Measurements from ENCODE around the gene ATXN7L1.
"Not testable (repeated sequence)": the region's sequence is repeated elsewhere in the genome, so short reads cannot be mapped to it uniquely, and the experiment has no call there.

The ATXN7L1 gene

DNA sequence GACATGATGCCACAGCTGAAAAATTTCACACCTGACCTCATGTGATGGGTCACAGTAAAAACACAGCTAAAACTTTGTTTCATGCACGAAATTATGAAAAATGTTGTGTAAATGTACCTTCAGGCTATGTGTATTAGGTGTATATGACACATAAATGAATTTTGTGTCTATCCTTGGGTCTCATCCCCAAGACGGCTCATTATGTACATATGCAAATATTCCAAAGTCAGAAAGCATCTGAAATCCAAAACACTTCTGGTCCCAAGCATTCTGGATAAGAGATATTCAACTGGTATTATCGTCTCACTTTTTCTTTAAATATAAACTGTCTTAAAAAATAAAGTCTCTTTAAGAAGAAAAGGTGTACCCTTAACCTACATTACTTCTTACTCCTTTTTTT is 145.4 kb downstream of the ATXN7L1 start:
- DNase-seq: no peak

DNA sequence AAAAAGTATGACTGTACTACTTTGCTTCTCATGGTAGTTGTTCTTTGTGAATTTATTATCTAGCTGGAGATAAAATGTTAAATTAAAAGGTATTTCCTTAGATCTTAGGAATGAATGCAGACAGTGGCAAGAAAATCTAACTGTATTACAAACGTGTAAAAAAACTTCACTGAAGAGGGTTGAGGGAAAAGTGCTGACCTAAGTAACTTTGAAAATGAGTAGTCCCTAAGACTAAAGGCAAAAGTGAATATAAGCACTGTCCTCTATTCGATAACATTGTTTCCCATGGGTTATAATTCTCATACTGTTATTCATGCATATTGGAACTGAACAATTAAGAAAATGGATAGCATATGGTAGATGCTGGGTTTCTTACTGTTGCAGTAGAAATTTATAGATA is 148.4 kb downstream of the ATXN7L1 start:
- DNase-seq: no peak

DNA sequence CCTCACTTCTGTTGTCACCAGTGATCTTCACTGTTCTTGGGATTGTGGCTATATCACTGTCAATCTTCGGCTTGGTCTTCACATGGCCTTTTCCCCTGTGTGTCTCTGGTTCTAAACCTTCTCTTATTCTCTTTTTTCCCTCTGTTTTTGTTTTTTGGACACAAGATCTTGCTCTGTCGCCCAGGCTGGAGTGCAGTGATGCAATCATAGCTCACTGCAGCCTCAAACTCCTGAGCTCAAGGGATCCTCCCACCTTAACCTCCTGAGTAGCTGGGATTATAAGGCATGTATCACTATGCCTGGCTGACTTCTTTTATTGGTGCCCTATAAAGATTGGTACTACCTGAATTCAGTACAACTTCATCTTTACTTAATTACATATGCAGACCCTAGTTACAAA is 151.7 kb downstream of the ATXN7L1 start:
- DNase-seq: no peak

DNA sequence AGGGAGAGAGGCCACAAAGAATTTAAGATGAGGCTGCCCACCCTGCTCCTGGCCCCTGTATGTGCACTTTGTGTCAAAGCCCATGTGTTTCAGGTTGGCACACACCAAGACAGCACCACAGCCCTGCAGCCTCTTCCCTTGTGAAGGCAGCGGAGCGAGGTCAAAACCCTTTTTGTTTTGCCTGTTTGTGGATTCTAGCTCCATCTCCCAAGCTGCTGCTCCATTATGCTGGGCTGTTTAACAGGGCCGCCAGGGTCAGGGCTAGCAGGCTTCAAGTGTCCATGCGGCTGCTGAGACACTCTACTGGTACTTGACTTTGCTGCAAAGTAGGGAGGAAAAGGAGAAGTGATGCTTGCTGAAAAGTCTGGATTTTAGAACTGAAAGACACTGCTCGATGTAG is 152.8 kb downstream of the ATXN7L1 start:
- no peak for DNase-seq

DNA sequence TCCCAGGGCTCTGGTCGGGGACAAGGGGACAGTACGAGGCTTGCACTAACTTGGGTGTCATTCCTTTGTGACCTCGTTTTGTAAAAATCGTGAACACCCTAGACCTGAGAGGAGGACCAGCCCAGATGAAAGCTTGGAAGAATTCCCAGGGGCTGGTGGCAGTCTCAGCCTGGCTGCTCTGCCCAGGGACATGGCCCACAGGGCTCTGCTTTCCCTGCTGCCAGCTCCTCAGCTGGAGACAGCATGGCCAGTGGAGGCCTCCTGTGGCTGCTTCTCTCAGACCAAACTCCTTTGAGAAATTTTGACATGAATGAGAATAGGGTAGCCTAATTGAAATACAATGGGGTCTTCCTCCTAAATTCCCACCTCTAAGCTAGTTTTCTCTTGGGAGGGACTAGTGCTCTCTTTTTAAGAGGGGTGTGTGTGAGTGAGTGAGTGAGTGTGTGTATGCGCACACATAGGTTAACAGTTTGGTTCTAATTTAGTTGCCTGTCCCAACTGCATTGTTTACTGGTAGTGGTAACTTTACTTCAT is 154.8 kb downstream of the ATXN7L1 start:
- DNase-seq: no peak

DNA sequence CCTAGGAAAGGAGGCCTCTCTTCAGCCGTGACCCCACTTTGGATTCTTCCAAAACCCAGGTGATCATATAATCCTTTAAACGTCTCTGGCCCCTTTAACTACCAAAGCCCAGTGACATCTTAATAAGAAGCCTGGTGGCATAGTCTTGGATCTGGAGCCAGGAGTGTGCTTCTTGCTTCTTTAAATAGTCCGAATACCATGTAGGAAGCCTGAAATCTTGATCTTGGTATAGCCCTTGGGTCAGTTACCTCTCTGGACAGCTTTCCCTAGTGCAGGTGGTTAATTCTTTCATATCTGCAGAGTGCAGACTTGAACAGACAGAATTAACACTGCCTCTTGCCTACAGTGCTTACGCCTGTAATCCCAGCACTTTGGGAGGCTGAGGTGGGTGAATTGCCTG is 156.5 kb downstream of the ATXN7L1 start:
- no peak for DNase-seq

DNA sequence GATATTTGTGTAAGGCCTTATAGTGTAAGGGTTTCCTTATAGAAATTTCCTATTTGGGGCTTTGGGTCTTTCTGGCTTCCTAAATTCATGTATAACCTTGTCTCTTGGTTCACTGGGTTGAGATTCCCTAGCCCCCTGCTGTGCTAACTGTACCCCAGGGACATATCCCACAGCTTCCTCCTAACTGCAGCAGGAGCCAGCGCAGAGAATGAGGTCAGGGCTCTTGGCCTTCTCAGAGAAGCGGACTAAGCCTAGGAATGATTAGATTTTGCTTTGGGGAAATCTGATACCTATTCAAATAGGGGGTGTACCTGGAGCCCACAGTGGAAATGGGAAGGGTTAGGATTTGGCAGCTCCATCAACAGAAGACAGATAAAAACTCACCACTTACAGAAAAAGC is 157.0 kb downstream of the ATXN7L1 start:
- DNase-seq: no peak

DNA sequence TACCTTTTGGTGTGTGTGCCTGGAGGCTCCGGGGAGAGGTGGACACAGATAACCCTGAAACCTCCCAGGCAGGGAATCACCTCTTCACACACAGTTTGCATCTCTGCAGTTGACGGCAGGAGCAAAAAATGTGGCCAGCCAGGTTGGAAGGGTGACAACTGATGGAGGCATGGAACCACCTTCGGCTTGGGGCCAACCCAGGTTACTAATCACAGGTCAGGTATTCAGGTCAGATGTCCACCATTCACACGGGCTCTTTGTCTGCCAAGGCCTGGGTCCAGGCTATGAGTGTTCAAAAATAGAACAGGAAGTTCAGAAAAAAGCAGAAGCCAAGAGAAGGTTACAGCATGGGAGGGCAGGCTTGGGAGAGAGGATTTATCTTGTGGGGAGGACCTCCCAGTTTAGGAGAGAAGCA is 157.9 kb downstream of the ATXN7L1 start:
- DNase-seq: no peak

DNA sequence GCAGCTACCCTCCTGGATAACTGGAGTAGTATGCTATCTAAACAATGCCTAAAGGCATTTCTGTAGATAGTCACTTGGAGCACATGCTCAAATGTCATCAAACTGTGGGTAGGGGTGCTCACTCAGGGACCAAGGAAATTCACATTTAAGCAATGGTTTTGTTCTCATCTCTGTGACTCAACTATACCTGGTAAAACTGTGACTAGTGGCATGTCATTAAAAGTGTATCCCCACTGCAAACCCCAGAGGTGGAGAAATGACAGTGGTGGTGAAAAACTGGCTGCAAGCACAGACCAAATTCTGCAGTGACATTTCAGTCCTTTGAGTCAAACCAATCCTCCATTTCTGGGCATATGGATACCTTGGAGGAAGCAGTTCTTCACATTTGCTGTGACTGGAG is 160.9 kb downstream of the ATXN7L1 start:
- no peak for DNase-seq

DNA sequence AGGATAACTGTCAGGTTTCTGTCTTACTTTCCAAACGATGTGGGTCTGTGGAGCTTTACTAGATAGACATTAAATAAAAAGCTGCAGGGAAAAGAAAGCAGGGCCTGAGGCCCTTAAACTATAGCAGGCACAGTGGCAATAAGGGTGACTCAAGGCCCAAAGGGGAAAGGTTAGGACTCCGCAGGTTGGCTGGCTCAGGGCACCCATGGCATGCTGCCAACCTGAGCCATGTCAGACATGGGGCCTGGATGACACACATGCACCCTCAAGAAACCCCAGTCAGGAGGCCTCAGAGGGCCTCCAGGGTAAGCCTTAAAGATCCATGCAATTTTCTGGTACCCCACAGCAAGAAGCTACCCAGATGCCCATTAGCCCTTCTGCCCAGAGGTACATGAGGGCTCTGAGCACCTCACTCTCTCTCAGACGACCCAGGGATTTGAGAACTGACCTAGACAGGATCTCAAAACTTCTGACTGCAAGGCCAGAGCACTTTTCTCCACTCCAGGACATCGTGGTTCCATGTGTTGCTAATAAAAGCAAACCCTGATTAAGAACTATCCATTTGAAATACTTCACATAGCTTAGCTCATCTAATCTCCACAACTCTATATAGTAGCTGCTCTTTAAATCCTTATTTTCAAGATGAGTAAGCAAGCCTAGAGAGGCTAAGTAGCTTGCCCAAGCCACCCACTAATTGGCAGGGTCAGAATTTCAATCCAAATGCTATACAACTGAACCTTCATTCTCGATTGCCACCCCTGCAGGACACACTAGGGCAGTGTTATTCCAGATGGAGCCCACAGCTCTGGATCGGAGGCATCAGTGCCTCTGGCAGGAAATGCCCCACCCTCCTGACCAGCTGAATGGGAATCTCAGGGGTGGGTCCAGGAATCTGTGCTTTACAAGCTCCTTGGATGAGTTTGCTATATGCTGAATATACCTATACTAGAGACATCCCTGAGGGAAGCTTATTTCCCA is 162.6 kb downstream of the ATXN7L1 start:
- DNase-seq: no peak

DNA sequence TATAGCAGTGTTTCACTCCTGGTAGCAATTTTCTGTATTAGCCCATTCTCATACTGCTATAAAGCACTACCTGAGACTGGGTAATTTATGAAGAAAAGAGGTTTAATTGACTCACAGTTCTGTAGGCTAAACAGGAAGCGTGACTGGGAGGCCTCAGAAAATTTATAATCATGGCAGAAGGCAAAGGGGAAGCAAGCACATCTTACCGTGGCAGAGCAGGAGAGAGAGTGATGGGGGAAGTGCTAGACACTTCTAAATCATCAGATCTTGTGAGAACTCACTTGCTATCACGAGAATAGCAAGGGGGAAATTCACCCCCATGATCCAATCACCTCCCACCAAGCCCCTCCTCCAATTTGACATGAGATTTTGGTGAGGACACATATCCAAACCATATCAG is 163.5 kb downstream of the ATXN7L1 start:
- no peak for DNase-seq

DNA sequence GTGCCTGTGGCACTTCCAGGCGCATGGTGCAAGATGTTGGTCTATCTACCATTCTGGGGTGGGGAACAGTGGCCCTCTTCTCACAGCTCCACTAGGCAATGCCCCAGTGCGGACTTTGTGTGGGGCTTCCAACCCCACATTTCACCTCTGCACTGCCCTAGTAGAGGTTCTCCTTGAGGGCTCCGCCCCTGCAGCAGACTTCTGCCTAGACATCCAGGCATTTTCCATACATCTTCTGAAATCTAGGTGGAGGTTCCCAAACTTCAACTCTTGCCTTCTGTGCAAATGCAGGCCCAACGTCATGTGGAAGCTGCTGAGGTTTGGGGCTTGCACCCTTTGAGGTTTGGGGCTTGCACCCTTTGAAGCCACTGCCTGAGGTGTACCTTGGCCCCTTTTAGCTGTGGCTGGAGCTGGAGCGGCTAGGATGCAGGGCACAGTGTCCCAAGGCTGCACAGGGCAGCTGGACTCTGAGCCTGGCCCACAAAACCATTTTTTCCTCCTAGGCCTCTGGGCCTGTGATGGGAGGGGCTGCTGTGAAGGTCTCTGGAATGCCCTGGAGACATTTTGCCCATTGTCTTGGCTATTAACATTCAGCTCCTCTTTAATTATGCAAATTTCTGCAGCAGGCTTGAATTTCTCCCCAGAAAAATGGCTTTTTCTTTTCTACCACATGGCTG is 164.5 kb downstream of the ATXN7L1 start:
- no peak for DNase-seq

DNA sequence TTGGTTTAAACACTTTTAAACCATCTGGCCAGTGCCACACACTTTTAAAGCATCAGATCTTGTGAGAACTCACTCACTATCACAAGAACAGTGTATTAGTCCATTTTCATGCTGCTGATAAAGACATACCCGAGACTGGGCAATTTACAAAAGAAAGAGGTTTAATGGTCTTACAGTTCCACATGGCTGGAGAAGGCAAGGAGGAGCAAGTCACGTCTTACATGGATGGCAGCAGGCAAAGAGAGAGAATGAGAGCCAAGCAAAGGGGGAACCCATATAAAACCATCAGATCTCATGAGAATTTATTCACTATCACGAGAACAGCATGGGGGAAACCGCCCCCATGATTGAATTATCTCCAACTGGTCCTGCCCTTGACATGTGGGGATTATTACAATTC is 165.7 kb downstream of the ATXN7L1 start:
- not testable (repeated sequence) for DNase-seq

DNA sequence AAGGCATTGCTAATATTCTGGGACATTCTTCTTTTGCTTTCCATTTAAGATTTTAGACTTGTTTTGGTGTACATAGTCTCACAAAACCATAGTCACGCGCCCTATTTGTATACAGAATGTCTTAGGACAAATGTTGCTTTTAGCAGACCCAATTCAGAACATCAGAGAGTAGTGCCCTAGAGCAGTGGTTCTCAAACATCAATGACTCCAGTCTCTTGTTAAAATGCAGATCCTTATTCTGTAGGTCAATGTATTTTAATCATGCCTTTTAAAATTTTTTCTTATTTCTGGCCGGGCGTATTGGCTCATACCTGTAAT is 167.7 kb downstream of the ATXN7L1 start:
- no peak for DNase-seq

DNA sequence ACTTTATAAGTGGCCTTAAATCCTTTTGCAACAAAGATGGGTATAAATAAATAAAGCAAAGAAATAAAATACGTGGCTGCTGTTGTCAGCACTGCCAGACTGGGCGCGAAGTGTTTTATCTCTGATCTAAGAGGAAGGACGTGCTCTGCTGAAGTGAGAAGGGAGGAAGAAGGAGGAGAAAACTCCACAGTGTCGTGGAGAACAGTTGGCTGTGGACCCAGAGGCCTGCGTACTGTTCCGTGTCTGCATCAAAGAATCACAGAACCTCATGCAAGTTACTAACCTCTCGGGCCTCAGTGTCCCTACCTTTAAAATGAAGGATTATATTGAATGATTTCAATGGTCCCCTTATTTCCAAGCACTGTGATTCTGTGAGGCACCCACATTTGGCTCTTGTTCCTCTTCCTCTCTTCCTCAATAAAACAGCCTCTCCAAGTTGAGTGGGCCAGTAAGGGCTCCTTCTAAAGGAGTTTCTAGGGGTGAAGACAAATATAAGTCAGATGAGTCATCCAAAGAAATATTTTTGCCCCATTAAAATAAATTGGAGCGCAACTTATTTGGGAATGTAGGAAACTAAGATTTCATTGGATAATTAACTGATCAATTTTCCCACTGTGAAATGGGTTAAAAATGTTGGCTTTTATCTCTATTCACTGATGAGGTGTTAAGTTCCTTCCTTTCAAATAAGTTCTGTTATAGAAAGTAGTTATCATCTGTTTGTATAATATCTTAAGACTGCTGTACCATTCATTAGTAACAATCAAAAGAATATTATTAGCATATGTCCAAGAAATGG is 168.2 kb downstream of the ATXN7L1 start:
- DNase-seq: peak; percentile 17

DNA sequence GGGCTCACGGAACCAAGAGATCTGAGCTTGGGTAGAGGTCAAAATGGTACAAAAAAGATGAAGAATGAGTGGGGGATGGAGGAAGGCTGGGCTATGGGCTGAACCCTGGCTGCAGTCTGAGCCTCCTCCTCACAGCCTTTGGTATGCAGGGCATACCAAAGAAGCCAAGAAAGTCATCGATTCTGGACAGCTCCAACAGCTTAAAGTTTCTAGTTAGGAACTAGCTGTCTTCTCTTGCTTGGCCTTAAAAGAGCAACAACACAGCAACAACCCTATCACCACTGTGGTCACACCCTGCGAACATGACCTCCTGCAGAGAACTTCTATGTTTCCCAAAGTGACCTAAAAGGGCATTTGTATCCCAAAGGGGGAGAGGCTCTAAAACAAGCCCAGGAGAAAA is 169.0 kb downstream of the ATXN7L1 start:
- DNase-seq: no peak

DNA sequence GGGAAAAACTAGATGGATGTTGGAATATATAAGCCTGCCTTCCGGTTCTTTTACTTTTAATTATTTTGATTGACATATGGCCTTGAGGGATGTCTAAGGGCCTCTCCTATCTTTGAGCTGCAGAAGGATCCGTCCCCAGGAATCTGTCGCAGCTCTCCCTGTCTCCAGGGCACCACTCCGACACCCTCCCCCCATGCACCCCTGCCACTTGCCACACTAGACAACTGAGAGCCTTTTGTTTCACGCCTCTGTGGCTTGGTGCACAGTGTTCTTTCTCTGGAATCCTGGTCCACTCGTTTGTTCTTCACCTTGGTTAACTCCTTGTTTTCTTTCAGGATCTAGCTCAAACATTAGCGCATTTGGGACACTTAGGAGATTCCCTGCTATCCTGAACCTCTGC is 171.0 kb downstream of the ATXN7L1 start:
- no peak for DNase-seq

DNA sequence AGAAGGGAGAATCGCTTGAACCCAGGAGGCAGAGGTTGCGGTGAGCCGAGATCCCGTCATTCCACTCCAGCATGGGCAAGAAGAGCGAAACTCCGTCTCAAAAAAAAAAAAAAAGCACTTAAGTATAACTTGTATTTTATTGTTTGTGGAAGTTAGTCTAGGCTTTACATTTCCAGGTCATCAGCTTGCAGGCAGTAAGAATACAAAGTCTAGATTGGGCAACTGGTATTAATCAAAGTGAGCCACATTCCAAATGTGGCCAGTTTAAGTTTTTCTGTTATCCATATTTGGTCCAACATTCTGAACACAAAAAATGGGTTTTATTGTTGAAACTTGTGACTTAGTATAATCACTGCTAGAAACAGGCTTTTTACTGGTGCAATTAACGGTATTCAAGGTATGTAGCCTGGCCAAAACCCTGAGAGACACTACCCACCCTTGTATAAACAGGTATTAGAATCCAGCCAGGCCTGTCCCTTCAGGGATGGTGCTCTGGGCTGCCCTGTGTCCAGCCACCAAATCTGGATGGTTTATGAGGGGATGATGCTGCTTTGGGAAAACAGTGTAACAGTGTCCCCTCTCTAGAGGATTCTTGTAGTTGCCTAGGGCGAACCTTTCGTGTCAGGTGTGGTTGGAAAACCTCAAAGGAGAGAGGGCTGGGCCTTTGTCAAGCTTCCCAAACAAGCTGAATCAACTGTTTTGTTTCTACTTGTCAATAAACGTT is 173.0 kb downstream of the ATXN7L1 start:
- DNase-seq: no peak

DNA sequence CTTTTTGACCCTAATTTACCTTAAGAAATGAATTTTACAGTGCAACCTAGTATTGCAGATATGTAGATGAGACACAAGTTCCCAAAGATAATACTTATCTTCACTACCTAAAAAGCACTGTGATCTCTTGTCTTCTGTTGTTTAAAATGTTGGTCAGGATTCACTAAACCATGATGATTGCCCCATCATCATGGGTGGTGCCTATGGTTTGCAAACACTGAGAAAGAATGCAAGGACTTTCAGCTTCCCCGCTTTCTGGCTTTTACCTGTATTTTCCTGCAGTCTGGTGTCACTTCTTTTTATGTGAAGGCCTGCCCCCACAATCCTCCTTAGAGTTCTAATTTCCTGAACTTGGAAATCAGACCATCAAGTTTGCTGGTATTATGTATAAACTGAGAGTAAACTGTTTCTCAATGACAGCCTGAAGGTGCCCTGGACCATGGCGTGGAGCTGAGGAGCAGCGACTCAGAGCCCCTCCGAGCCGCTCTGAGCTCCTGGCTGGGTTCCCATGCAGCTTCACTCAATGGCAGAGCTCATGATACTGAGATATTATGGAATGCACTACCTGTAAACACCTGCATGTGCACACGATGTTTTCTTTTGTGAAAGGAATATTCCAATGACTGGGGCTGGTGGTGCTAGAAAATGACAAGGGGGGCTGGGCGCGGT is 176.7 kb downstream of the ATXN7L1 start:
- DNase-seq: no peak

DNA sequence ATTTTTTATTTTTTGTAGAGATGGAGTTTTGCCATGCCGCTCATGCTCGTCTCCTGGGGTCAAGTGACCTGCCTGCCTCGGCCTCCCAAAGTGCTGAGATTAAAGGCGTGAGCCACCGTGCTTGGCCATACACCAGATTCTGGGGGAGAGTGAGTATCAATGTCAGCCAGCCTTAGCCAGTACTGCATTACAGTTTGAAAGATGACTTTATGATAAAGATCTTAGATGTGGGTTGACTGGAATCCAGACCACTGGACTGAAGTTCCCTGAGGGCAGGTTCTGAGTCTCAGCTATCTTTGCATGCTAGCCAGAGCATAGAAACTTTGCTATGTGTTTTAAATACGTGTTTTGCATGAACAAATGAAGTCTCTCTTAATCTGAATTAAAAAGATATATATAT is 177.9 kb downstream of the ATXN7L1 start:
- no peak for DNase-seq

DNA sequence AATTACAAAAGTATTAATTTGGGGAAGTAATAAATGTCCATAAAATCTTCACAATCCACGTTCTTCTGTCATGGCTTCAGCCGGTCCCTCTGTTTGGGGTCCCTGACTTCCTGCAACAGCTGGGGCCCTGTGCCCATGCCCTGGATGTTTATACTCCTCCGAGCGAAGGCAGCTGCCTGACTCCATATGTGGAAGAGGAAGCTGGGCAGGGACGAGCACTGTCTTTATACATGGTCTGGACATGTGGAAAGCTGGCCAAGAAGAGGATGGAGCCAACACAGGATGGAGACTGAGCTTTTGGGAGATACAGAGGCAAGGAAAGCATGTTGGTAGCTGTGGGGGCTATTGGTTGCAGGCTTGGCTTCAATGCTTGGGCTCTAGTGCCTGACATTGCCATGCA is 178.6 kb downstream of the ATXN7L1 start:
- no peak for DNase-seq

DNA sequence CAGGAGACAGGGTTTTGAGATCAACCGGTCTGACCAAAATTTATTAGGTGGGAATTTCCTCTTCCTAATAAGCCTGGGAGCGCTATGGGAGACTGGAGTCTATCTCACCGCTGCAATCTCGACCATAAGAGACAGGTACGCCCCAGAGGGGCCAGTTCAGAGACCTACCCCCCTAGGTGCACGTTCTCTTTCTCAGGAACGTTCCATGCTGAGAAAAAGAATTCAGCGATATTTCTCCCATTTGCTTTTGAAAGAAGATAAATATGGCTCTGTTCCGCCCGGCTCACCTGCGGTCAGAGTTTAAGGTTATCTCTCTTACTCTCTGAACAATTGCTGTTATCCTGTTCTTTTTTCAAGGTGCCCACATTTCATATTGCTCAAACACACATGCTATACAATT is 179.2 kb downstream of the ATXN7L1 start:
- not testable (repeated sequence) for DNase-seq

All from CD4-positive, alpha-beta T cell treated with Interleukin-21 for 1 hour (primary cell).